Measurements from ENCODE around the gene THSD7B.

- no peak for TF ChIP-seq EZH2 (IDR thresholded peaks at IDR 0.05; ENCODE audit: low read length, unreplicated experiment)
- TF ChIP-seq CTCF (conservative IDR thresholded peaks at IDR 0.05; ENCODE audit: low read depth, low read length), result no peak
Measured at GRCh38 chr2:137718786-137719185, 953.4 kb downstream of the THSD7B start.

Measured in PC-3 (cell line).